GM18909 (cell line): ENCODE data around the gene MACC1.
A peak's percentile ranks its signal among the peaks of the same experiment; 100 is the strongest.
"Not testable (repeated sequence)": the region's sequence is repeated elsewhere in the genome, so short reads cannot be mapped to it uniquely, and the experiment has no call there.

Source experiments
- ATAC-seq: cut with Tn5 transposase; IDR thresholded peaks from one replicate; pipeline ENCODE4 v1.9.1; 2021; ENCODE audit warnings: mild to moderate bottlenecking; ENCODE audit not compliant: unreplicated experiment, poor library complexity

MACC1 gene

GRCh38 chr7:20213378-20213777, 3.8 kb downstream of the MACC1 start:
- no peak for ATAC-seq

GRCh38 chr7:20211376-20211775, 5.8 kb downstream of the MACC1 start:
- ATAC-seq: no peak

- ATAC-seq: no peak
Observed at GRCh38 chr7:20208651-20209307, 8.4 kb downstream of the MACC1 start.

- ATAC-seq: not testable (repeated sequence)
Observed at GRCh38 chr7:20207811-20208210, 9.4 kb downstream of the MACC1 start.

- no peak for ATAC-seq
Observed at GRCh38 chr7:20206104-20206896, 10.9 kb downstream of the MACC1 start.

- no peak for ATAC-seq
Observed at GRCh38 chr7:20203316-20203715, 13.9 kb downstream of the MACC1 start.

- peak; percentile 39 for ATAC-seq
Observed at GRCh38 chr7:20201380-20201779, 15.8 kb downstream of the MACC1 start.

GRCh38 chr7:20200971-20201370, 16.2 kb downstream of the MACC1 start:
- ATAC-seq: no peak

GRCh38 chr7:20200361-20200760, 16.8 kb downstream of the MACC1 start:
- ATAC-seq: peak; percentile 28

GRCh38 chr7:20199015-20199737, 18.0 kb downstream of the MACC1 start:
- peak; percentile 90 for ATAC-seq

GRCh38 chr7:20198260-20198659, 18.9 kb downstream of the MACC1 start:
- ATAC-seq: no peak

GRCh38 chr7:20197837-20198236, 19.3 kb downstream of the MACC1 start:
- no peak for ATAC-seq

- no peak for ATAC-seq
Observed at GRCh38 chr7:20197125-20197748, 19.9 kb downstream of the MACC1 start.

- no peak for ATAC-seq
Observed at GRCh38 chr7:20194343-20194995, 22.7 kb downstream of the MACC1 start.

- no peak for ATAC-seq
Observed at GRCh38 chr7:20193873-20194272, 23.3 kb downstream of the MACC1 start.

- peak; percentile 79 for ATAC-seq
Observed at GRCh38 chr7:20193242-20193777, 23.9 kb downstream of the MACC1 start.

- ATAC-seq: no peak
Observed at GRCh38 chr7:20191391-20191869, 25.8 kb downstream of the MACC1 start.

- ATAC-seq: no peak
Observed at GRCh38 chr7:20190560-20191390, 26.4 kb downstream of the MACC1 start.

GRCh38 chr7:20189852-20190251, 27.3 kb downstream of the MACC1 start:
- ATAC-seq: no peak
